ENCODE data around the gene MAML2. TPM values are rescaled to one million over a fixed set of nuclear protein-coding genes. Genes with fewer than 3 reads are reported as not detected.

The MAML2 gene
- total RNA-seq, 4 donors from 2014 or later = 34.2 to 49.8 (median 44.4) TPM

DNA sequence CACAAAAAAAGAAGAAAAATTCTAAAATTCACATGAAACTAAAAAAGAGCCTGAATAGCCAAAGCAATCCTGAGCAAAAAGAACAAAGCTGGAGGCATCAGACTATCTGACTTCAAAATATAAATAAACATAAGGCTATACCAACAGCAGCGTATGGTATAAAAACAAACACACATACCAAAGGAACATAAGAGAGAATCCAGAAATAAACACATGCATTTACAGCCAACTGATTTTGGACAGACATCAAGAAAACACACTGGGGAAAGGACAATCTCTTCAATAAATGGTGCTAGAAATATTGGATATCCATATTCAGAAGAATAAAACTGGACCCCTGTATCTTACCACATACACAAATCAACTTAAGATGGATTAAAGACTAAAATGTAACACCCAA, 416.3 kb downstream of the MAML2 start:
- DNase-seq (ENCODE audit: low spot score) = no peak
- TF ChIP-seq CTCF (IDR thresholded peaks at IDR 0.05) = no peak
- ATAC-seq (ENCODE audit: low FRiP score) = no peak

Small RNA genes within 50 kb of the gene (small RNA-seq; reads per million reads assigned to genes)
- not detected for gene MIR1260B

Other genes with a start within 250 kb of the MAML2 start
- 10 to 100 TPM; 16.0 to 34.4 (median 24.6) TPM for gene CCDC82, start 46.7 kb upstream of the MAML2 start, total RNA-seq
- 1 to 10 TPM; 4.2 to 6.8 (median 6.2) TPM for gene JRKL, start 46.8 kb upstream of the MAML2 start, total RNA-seq

Measured in omental fat pad (tissue), 4 donors.